NCI-H2196 (cell line): ENCODE results near the gene AKAP6.
A peak's percentile ranks its signal among the peaks of the same experiment; 100 is the strongest.

ENCODE experiments used
- DNase-seq: peaks from one replicate; lab custom pipeline; 2025; ENCODE audit not compliant: unreplicated experiment; lab: John Stamatoyannopoulos, UW

Gene AKAP6, protein sequence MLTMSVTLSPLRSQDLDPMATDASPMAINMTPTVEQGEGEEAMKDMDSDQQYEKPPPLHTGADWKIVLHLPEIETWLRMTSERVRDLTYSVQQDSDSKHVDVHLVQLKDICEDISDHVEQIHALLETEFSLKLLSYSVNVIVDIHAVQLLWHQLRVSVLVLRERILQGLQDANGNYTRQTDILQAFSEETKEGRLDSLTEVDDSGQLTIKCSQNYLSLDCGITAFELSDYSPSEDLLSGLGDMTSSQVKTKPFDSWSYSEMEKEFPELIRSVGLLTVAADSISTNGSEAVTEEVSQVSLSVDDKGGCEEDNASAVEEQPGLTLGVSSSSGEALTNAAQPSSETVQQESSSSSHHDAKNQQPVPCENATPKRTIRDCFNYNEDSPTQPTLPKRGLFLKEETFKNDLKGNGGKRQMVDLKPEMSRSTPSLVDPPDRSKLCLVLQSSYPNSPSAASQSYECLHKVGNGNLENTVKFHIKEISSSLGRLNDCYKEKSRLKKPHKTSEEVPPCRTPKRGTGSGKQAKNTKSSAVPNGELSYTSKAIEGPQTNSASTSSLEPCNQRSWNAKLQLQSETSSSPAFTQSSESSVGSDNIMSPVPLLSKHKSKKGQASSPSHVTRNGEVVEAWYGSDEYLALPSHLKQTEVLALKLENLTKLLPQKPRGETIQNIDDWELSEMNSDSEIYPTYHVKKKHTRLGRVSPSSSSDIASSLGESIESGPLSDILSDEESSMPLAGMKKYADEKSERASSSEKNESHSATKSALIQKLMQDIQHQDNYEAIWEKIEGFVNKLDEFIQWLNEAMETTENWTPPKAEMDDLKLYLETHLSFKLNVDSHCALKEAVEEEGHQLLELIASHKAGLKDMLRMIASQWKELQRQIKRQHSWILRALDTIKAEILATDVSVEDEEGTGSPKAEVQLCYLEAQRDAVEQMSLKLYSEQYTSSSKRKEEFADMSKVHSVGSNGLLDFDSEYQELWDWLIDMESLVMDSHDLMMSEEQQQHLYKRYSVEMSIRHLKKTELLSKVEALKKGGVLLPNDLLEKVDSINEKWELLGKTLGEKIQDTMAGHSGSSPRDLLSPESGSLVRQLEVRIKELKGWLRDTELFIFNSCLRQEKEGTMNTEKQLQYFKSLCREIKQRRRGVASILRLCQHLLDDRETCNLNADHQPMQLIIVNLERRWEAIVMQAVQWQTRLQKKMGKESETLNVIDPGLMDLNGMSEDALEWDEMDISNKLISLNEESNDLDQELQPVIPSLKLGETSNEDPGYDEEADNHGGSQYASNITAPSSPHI (N-terminal part only)

DNA sequence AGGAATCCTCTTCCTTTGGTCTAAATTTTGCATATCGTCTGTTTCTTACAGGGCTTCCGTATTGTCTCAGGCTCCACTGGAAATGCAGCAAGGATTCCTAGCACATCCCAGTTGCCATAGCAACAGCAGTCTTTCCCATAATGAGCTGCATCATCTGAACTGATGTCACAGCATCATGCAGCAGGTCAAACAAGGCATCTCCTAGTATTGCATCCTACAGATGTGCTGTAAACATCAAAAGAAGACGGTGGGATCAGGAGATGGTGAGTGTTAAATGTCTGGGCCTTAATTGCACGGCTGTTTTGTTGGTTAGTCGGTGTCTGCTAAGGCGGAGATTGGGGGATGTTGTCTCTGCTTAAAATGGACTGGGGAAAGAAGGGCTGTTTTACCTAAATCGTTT lies at the start of gene AKAP6:
Gene AKAP6 (plus strand): TSS at position 153 of the 400 bp plus-strand sequence. CDS start 104,196 bp downstream, outside the sequence.
- peak; percentile 30 for DNase-seq

DNA sequence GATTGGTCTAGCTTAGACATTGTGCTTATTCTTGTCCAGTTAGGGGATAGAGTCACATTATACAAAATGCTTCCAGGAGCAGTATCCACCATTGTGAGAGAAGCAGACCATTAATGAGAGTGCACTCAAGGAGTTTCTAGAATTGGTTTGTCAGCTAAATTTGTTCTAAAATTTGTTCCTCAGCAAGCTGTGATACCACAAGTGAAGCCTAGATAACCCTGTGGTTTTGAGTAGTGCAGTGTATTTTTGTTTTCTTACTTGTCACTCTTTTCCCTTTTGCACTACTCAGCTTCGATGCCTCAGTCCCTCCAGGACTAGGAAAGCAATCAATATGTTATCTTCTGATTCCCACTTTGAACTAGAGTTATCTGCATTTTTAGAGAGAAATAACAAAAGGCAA lies 42.5 kb upstream of the AKAP6 start:
- no peak for DNase-seq

DNA sequence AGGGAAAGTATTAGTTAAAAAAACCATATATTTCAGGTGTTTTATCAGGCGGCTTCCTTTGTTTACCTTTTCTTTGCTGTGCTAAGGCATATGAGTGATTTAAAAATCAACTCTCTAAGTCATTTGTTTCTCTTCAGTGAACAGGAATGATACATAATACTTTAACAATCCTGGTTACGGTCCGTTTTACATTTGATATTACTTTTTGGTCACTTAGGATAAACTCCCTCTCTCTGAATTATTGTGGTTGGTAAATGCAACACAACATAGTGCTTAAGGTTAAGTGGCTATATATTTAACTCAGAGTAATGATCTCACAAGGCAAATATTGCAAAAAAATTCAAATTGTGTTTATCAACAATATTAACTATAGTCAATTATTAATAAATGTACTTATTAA lies 32.7 kb upstream of the AKAP6 start:
- no peak for DNase-seq

DNA sequence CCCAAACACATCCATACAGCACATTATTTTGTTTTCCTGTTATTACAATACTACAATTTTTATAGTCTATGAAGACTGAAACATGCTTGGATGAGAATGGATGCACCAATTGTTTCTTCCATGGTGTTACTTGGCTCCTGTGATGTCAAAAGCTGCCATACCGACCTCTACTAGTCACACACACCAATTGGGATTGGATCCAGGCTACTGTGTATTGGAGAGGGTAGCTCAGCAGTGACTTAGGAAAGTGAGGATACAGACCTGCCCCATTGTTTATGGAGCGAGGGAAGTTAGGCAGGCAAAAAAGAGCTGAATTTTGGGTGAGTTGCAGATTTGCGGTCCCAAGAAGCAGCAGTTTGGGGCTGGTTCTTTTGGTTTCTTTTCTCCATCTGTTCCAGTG lies 30.8 kb upstream of the AKAP6 start:
- DNase-seq = no peak

DNA sequence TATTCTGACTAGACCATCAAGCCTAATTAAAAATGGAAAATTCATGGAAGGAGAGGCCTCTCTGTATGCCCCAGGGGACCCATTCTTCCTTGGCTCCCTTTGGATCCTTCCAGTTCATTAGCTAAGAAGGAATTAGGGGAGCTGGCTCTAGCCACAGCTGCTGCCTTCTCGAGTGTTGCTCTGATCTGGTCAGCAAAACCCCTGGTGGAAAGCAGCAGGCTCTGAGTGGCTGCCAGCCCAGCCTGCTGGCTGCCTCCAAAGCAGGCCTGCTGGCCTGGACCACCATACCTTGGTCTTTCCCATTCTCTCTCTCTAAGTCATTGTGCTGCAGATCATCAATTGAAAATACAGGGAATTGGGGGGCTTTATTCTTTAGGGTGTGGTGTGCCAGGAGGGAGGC lies 29.0 kb upstream of the AKAP6 start:
- no peak for DNase-seq

DNA sequence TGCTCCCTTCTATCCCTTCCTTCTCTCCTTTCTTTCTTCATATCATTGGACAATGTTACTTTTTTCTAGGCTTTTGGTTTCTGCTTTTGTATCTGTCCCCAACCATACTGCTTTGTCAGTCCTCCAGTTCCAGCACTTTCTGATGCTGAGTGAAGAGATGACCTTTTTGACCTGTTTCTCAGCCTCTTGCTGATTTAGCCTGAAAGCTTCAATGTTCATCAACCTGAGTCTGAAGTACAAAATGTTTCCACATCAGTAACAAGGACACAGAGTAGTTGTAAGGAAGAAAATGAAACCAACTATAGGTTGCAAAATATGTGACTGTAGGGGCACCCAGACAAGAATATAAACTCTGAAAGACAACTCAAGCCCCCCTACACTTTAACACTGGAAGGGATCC lies 25.2 kb upstream of the AKAP6 start:
- DNase-seq = no peak

DNA sequence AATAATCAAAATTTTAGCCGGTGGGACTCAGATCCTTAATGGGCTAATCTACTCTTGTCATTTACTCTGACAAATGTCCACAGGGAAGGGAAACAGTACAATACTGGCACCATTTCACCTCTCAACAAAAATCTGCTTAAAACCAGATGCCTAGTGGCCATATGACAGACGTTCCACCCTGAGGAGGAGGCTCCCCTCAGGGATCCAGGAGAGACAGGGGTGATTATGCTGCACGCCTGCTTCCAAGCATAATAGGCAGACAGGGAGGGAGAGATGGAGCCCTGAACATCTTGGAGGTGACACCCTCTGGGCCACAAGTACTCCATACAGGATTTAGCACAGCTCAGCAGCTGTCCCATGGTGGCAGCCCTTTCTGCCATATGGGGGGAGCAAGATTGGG lies 24.8 kb upstream of the AKAP6 start:
- DNase-seq = no peak

DNA sequence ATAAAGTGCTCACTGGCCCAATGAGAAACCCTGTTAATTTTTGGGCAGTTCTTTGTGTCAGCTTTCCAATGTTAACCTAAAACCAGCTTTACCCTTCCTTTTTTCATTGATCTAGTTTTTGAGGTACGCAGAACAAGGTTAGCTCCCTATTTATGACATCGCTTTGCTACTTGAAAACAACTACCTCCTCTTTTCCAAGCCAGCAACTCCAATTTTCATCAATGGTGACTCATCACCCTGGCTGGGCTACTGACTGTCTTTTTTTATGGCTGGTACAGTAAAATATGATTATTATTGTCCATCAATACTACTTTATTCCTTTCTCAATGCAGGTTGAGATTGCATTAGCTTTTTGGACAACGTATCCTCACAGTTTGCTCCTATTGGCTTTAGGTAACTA lies 22.5 kb upstream of the AKAP6 start:
- DNase-seq = no peak

DNA sequence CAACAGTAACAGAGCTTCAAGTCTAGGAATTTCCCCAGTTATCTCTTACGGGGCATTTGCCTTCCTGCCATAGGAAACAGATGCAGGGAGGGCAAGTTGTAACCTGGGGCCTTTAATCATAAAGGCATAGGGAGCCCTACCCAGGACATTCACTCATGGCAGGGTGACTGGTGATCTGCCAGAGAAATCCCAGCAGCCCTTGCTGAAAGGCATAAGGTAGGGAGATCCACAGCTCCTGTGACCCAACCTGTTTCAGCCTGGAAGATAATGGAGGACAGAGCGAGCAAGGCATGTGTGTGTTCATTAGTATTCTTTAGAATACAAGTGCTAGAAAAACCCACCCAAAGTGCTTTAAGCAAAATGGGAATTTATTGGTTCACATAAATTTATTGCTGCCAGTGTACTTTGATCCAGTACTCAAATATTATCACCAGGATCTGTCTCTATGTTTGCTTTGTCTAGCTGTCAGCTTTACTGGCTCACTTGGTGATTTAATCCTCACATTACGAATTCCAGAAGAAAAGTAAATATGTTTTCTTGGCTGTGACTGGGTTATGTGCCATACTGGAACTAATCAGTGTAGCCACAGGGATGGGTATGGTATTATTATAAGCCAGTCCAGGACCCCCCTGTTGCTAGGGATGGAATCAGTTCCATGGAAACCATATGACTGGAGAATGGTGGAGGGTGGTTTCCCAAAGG lies 21.1 kb upstream of the AKAP6 start:
- peak; percentile 23 for DNase-seq

DNA sequence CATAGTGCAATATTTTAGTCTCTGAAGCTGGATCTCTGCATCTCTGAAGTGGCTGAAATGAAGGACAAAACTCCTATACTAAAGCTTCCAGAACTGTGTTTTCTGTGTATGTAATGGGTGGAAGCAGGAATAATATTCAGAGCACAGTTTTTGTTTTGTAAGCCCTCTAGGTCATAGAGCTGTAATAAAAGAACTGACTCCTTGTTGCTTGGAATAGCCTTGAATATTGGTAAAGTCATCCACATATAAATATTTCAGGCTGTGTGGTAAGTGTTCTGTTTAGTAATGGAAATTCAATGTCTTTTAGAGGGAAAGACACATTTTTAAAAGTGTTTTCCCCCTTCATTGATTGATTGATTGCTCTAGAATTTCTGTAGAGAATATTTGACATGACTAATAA lies 18.2 kb upstream of the AKAP6 start:
- no peak for DNase-seq

DNA sequence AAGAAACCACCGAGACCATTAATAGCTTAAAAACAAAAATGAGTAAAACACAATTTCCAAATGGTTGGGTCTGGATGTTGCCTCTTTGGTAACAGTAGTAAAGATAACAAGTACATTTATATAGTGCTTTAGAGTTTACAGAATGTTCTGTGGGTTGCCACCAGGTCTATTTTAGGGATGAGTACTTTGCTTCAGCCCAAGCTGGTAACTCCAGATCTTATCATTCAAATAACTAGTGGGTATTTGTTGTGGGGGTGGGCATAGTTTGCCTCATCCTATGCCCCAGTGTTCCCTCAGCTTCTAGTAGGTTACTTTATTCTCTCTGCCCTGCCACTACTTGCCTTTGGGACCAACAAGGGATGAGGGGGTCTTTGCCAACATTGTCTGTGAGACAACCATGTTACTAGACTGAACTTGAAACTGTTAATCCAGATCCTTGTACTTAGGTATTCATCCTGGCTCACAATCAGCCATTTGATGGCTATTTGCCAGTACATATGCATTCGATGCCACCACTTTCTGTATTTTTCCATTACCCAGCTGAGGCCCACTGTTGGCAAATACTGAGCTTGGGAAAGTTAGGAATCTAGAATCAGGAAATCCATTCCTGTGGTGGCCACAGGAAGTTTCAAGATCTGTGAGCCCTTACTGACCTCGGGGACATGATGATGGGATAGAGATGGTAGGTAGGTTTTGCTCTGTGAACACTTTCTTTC lies 17.6 kb upstream of the AKAP6 start:
- no peak for DNase-seq

DNA sequence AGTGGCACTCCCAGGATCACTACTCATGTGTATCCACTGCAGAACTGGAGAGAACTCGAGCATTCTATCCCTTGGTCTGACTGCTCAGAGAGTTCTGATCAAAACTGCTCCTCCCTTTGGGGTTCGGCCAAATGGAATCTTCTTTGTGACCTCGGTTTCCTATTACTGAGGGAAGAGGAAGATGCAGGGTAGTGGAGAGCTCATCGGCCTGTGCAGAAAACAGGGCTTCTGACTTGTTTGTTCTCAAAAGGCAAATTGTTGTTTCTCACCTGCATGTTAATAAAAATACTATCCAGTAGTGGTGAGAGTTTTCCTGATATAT lies 17.1 kb upstream of the AKAP6 start:
- DNase-seq = no peak

DNA sequence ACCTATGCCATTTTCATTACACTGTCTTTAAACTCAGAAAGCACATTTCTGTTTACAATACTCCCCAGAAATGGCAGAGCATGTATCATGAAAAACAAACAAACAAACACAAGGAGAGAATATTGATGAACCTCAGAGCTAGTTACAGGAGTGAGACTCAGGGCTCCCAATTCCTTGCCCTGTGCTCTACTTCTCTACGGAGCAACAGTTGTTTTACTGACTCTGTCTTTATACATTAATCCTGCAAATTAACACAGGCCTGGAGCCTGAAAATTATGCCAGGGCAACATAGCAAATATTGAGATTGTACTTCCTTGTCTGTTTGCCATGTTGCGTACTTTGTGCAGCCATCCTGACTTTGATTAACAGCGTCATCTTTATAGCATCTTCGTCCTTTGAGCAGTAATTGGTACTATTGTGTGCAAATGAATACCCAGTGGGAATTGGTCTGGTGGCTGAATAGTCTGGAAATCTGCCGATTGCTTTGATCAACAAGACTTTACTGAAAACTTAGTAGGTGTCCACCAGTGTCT lies 15.2 kb upstream of the AKAP6 start:
- no peak for DNase-seq

DNA sequence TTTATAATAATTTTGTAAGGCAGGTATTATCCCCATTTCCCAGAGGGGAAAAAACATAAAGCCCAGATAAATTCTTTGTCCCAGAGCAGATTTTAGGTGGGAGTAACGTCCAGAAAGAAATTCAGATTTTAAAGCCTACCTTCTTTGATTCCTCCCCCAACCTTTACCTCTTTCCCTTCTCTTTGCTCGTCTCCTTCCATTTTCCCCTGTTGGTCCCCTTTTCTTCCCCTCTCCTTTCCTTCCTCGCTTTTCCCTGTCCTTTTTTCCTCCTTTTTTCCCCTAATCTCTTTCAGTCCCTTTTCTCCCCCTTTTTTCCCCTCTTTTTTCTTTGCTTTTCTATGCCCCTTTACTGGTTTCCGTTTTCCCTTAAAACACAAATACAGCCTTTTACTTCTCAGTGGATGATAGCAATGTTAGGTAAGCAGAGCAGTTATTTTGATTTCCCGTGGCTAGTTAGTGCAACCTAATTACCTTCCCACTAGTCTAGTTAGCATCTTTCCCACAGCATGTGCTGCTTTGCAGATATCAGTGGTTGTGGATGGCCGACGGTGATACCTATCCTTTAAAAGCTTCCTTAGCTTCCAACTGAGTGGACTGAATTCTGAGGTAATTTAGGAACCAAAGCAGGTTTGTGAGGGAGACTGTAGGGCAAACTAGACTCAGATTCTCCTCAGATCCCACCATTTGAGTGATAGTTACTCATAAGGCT lies 10.9 kb upstream of the AKAP6 start:
- no peak for DNase-seq

DNA sequence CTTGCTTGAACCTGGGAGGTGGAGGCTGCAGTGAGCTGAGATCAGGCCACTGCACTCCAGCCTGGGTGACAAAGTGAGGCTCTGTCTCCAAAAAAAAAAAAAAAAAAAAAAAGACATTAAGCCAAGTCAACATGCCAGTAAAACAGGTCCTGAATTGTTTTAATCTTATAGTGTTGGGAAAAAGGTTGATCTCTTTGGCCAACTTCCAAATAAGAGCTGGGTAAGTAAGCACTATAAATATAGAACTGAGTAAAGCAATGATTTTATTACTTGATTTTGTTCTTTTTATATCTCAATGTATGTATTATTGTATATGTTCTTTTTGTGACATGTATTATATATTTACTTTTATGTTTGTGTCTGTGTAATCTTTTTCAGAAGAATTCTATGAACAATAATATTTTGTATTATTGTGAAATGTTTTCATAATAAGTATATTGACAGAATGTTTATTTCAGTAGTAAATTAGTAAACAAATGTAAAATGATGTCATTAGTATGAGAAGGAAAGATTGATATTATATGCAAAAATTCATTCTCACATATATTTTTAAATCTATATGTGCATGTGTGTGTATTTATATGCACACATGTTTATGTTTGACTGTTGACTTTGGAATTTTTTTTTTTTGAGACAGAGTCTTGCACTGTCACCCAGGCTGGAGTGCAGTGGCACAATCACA lies 9.6 kb upstream of the AKAP6 start:
- peak; percentile 18 for DNase-seq

DNA sequence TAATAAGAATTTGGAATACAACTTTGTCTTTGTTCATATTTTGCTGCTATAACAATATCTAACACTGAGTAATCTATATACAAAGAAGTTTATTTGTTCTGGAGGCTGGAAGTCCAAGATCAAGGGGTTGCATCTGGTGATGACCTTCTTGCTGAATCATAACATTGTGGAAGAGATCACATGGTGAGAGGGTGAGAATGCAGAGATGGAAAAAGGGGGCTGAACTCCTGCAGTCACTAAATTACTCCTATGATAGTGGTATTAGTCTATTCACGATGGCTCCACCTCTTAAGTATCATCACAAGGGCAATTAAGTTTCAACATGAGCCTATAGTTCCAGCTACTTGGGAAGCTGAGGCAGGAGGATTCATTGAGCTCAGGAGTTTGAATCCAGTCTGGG lies 4.5 kb upstream of the AKAP6 start:
- no peak for DNase-seq

DNA sequence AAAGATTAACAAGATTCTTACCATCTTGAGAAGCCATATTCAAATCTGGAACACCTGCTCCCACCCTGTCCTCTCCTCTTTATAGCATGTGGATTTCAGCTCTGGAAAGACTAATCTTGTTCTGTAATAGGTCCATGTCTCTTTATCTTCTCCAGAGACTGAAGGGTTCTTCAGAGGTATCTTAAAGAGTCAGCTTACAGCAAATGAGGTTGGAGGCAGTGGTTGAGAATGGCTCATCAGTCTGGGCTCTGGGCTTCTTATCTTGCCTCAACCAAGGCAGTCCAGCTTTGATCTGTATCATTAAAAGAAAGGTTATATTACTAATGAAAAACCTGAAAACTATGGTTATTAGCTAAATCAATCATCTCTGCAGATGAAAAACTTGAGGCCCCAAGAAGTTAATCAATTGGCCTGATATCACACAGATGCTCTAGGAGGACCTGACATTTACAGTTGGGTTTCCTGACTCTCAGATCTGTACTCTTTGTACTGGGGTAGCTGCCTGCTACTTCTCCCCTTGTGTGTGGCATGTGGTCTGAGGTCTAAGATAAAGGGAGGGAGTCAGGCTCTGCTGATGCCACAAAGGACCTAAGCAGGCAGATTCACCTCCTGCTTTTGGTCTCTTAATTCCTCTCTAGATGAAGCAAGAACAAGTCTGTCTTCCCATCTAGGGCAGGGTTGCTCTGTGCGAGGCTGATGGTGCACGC lies 1.7 kb upstream of the AKAP6 start:
- no peak for DNase-seq

DNA sequence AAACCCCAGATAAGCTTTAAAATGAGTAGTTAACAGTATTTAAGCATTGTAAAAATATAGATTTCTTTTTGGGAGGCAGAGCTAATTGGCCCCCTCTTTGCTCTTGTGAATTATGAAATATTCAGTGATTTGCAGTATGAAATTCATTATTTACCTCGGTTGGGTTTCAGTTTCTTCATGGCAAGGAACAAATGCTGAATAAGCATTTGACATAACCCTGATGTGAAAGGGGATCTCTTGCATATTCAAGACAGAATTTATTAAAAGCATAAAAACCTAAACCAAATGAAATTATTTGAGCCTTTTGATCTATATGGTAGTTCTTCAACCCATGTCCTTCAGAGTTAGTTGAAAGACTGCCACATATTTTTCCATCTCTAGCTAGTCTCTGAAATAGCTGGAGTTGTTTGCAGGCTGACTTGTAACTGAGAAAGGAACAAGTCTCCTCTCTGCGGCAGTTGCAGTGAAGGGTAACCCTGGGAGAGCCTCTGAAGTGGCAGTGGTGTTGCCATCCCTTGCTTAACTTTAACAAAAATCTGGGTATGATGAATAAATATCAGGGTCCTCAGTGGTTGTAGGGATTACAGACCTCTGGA lies 690 bp downstream of the AKAP6 start:
- no peak for DNase-seq
